Neural progenitor cell (in vitro differentiated cells): ENCODE data around the gene WDPCP.

Experiments
- EZH2 ChIP-seq: fragments of 200-600 bp; sonication (generic); IDR thresholded peaks from 2 replicates; pipeline ENCODE4 v1.6.1; 2017; ENCODE audit warnings: antibody characterized with exemption, mild to moderate bottlenecking, moderate library complexity
- EZH2phosphoT487 ChIP-seq: fragments of 200-600 bp; sonication (generic); IDR thresholded peaks from 2 replicates; pipeline ENCODE4 v1.6.1; 2017; ENCODE audit warnings: antibody characterized with exemption
- TF ChIP-seq, protein P1 (sequence below): fragments of 200-600 bp; sonication (generic); IDR thresholded peaks from 2 replicates; pipeline ENCODE4 v1.5.1; 2017; ENCODE audit warnings: antibody characterized with exemption, mild to moderate bottlenecking

DNA sequence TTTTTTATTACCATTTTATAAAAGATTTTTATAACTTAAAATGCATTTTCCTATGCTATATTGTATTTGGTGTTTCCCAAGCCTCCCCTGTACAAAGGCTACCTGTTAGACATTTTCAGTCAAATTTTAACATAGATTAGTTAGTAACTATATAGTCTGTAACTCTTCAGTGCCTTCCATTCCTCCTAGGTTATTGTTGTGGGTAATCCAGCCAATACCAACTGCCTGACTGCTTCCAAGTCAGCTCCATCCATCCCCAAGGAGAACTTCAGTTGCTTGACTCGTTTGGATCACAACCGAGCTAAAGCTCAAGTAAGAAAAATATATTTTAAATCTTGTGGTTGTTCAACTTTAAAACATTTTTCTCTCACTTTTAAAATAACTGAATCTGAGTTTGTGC is 10.7 kb upstream of the WDPCP start:
- TF ChIP-seq, protein P1, sequence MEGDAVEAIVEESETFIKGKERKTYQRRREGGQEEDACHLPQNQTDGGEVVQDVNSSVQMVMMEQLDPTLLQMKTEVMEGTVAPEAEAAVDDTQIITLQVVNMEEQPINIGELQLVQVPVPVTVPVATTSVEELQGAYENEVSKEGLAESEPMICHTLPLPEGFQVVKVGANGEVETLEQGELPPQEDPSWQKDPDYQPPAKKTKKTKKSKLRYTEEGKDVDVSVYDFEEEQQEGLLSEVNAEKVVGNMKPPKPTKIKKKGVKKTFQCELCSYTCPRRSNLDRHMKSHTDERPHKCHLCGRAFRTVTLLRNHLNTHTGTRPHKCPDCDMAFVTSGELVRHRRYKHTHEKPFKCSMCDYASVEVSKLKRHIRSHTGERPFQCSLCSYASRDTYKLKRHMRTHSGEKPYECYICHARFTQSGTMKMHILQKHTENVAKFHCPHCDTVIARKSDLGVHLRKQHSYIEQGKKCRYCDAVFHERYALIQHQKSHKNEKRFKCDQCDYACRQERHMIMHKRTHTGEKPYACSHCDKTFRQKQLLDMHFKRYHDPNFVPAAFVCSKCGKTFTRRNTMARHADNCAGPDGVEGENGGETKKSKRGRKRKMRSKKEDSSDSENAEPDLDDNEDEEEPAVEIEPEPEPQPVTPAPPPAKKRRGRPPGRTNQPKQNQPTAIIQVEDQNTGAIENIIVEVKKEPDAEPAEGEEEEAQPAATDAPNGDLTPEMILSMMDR: no peak
- TF ChIP-seq EZH2 (no peak), EZH2phosphoT487 (no peak)
